Common myeloid progenitor, CD34-positive (primary cell): ENCODE results near the gene DUSP1.

Experiments
- CTCF ChIA-PET: fragments of 350-600 bp; sonication (Branson Sonifier 250); formaldehyde crosslinking; loops from one replicate; lab custom pipeline; 2021; ENCODE audit warnings: antibody characterized with exemption; lab: Charles Lee
- POLR2A ChIA-PET: fragments of 350-600 bp; sonication (Branson Sonifier 250); formaldehyde crosslinking; loops from one replicate; lab custom pipeline; 2021; ENCODE audit warnings: antibody characterized with exemption; lab: Charles Lee
- DNase-seq, 3 donors: peaks; one replicate each; pipeline versions ENCODE4 v3.0.0 to v3.0.0-alpha.2; 2013
- H3K27ac ChIP-seq, 2 experiments: 1 replicate in 1 of 2; 2 replicates in 1 of 2; pipeline ENCODE4 v1.7.0; 2013; ENCODE audit warnings: inconsistent platforms in 2 of 2, low read length in 2 of 2, mild to moderate bottlenecking in 2 of 2, low read depth in 1 of 2, moderate library complexity in 1 of 2; ENCODE audit not compliant: severe bottlenecking in 2 of 2, insufficient read depth in 1 of 2, poor library complexity in 1 of 2
- H3K27me3 ChIP-seq, 5 experiments: replicated peaks in 2 of 5; 1 replicate in 3 of 5; 2 replicates in 2 of 5; pipeline versions ENCODE4 v1.6.1 to v1.7.0; 2013; ENCODE audit warnings: low read length in 4 of 5, mild to moderate bottlenecking in 2 of 5, moderate library complexity in 2 of 5, inconsistent platforms in 1 of 5; ENCODE audit not compliant: insufficient read depth in 5 of 5, control insufficient read depth in 4 of 5
- H3K36me3 ChIP-seq, 4 experiments: 1 replicate in 2 of 4; 2 replicates in 2 of 4; pipeline versions ENCODE4 v1.6.1 to v1.7.0; 2013; ENCODE audit warnings: low read length in 3 of 4, control low read depth in 1 of 4, mild to moderate bottlenecking in 1 of 4; ENCODE audit not compliant: control insufficient read depth in 4 of 4, insufficient read depth in 4 of 4
- H3K4me1 ChIP-seq, 4 experiments: 1 replicate in 3 of 4; 2 replicates in 1 of 4; pipeline versions ENCODE4 v1.6.1 to v1.7.1; 2013; ENCODE audit warnings: low read length in 3 of 4, mild to moderate bottlenecking in 3 of 4, control low read depth in 1 of 4, inconsistent platforms in 1 of 4, moderate library complexity in 1 of 4; ENCODE audit not compliant: control insufficient read depth in 4 of 4, insufficient read depth in 4 of 4; ENCODE audit errors: control extremely low read depth in 1 of 4
- H3K4me3 ChIP-seq, 7 experiments: 1 replicate in 4 of 7; 2 replicates in 3 of 7; pipeline versions ENCODE4 v1.5.1 to v1.7.0; 2013; ENCODE audit warnings: mild to moderate bottlenecking in 7 of 7, low read length in 6 of 7, moderate library complexity in 6 of 7, inconsistent platforms in 2 of 7, low read depth in 2 of 7, control low read depth in 1 of 7; ENCODE audit not compliant: insufficient read depth in 4 of 7, control insufficient read depth in 1 of 7; ENCODE audit errors: extremely low read depth in 1 of 7
- H3K9me3 ChIP-seq, 5 experiments: 1 replicate in 4 of 5; 2 replicates in 1 of 5; pipeline versions ENCODE4 v1.6.1 to v1.7.1; 2013; ENCODE audit warnings: low read length in 4 of 5, mild to moderate bottlenecking in 2 of 5, inconsistent platforms in 1 of 5, low read depth in 1 of 5, moderate library complexity in 1 of 5; ENCODE audit not compliant: control insufficient read depth in 4 of 5, insufficient read depth in 2 of 5; ENCODE audit errors: control extremely low read depth in 1 of 5
- WGBS: methylation state at CpG from one replicate; pipeline ENCODE4 v1.1.5; 2013; ENCODE audit not compliant: insufficient coverage; 5-methylcytosine and 5-hydroxymethylcytosine counted together

DUSP1 gene

GRCh38 chr5:172798422-172799215 lies 27.6 kb upstream of the DUSP1 start:
- 95% methylated on average over 11 of the region's 14 CpGs for WGBS
- Histone ChIP-seq H3K27me3 (no peaks in the 10 kb centered on the region), H3K4me3 (no peak overlapping the region), H3K27ac (no peak overlapping the region), H3K4me1 (peaks cover 0 to 59% (median 5%) of the 10 kb centered on the region in 4 experiments), H3K9me3 (peaks cover 0 to 2% (median 0%) of the 10 kb centered on the region in 5 experiments), H3K36me3 (no peaks in the 10 kb centered on the region)
- peak in 2 of 3 donors; percentile 69 to 70 for DNase-seq
- CTCF ChIA-PET = interaction anchor here (1.1 to 2.4 kb wide), 7 partner anchors 10 to 139 kb away, joined by 3 to 7 read pairs (median 3); no protein-coding TSS in a partner anchor
- POLR2A ChIA-PET = interaction anchor here (1.0 to 1.9 kb wide), 2 partner anchors 27 to 93 kb away, joined by 3 to 11 read pairs; partner anchors contain the start of gene DUSP1

GRCh38 chr5:172797771-172798191 lies 26.8 kb upstream of the DUSP1 start:
- 93% methylated on average over 4 of the region's 5 CpGs for WGBS
- no peak overlapping the region for H3K27ac ChIP-seq
- ChIA-PET POLR2A (interaction anchor here (1.9 kb wide), 1 partner anchor 26 kb away, joined by 11 read pairs; the partner anchor contains the start of gene DUSP1), CTCF (interaction anchor here (1.1 to 2.4 kb wide), 9 partner anchors 9 to 140 kb away, joined by 3 to 7 read pairs (median 3); no protein-coding TSS in a partner anchor)
- peaks cover 0 to 67% (median 4%) of the 10 kb centered on the region in 4 experiments for H3K4me1 ChIP-seq
- DNase-seq = no peak
- H3K9me3 ChIP-seq = peaks cover 0 to 2% (median 0%) of the 10 kb centered on the region in 5 experiments
- no peak overlapping the region for H3K4me3 ChIP-seq
- no peaks in the 10 kb centered on the region for H3K36me3 ChIP-seq
- no peaks in the 10 kb centered on the region for H3K27me3 ChIP-seq

- Histone ChIP-seq H3K36me3 (no peaks in the 10 kb centered on the region), H3K27me3 (no peaks in the 10 kb centered on the region), H3K27ac (no peak overlapping the region), H3K9me3 (peaks cover 0 to 2% (median 0%) of the 10 kb centered on the region in 5 experiments), H3K4me1 (peaks cover 0 to 72% (median 4%) of the 10 kb centered on the region in 4 experiments), H3K4me3 (no peak overlapping the region)
- WGBS = 100% methylated on average over 5 of the region's 6 CpGs
- ChIA-PET POLR2A (no interaction called here), CTCF (interaction anchor here (1.5 to 1.8 kb wide), 2 partner anchors 11 to 24 kb away, joined by 3 to 5 read pairs; no protein-coding TSS in a partner anchor)
- no peak for DNase-seq
Observed at GRCh38 chr5:172796306-172796705, 25.3 kb upstream of the DUSP1 start.

GRCh38 chr5:172795318-172795977 lies 24.5 kb upstream of the DUSP1 start:
- H3K4me3 ChIP-seq = no peak overlapping the region
- no peaks in the 10 kb centered on the region for H3K27me3 ChIP-seq
- no peaks in the 10 kb centered on the region for H3K36me3 ChIP-seq
- POLR2A ChIA-PET = no interaction called here
- H3K9me3 ChIP-seq = peaks cover 0 to 2% (median 0%) of the 10 kb centered on the region in 5 experiments
- WGBS = over 99% methylated on average over 10 of the region's 13 CpGs
- no peak for DNase-seq
- peaks cover 0 to 74% (median 4%) of the 10 kb centered on the region in 4 experiments for H3K4me1 ChIP-seq
- CTCF ChIA-PET = interaction anchor here (1.5 to 1.8 kb wide), 2 partner anchors 23 to 34 kb away, joined by 3 to 5 read pairs; no protein-coding TSS in a partner anchor
- H3K27ac ChIP-seq = no peak overlapping the region

GRCh38 chr5:172793577-172794488 lies 22.8 kb upstream of the DUSP1 start:
- 95% methylated on average over 13 of the region's 17 CpGs for WGBS
- Histone ChIP-seq H3K4me3 (no peak overlapping the region), H3K9me3 (peaks cover 0 to 2% (median 0%) of the 10 kb centered on the region in 5 experiments), H3K27ac (no peak overlapping the region), H3K36me3 (no peaks in the 10 kb centered on the region), H3K27me3 (no peaks in the 10 kb centered on the region), H3K4me1 (peaks cover 0 to 72% (median 13%) of the 10 kb centered on the region in 4 experiments)
- ChIA-PET POLR2A (interaction anchor here (1.1 kb wide), 1 partner anchor 22 kb away, joined by 5 read pairs; the partner anchor contains the start of gene DUSP1), CTCF (interaction anchor here (1.5 to 1.9 kb wide), 2 partner anchors 16 to 35 kb away, joined by 3 to 5 read pairs; no protein-coding TSS in a partner anchor)
- peak in 2 of 3 donors; percentile 66 to 68 for DNase-seq
